Adipose tissue (tissue), 3 donors: ENCODE data around the gene GMDS. TPM values are rescaled to one million over a fixed set of nuclear protein-coding genes. Genes with fewer than 3 reads are reported as not detected.

Experiments used
- H3K27ac ChIP-seq: one replicate; pipeline ENCODE4 v1.5.1; 2013; ENCODE audit warnings: low read depth, low read length
- WGBS, 3 donors: extraction: QIAGEN DNeasy Blood & Tissue Kit; methylation state at CpG; one replicate each; pipeline ENCODE4 v1.1.7; 2013; 5-methylcytosine and 5-hydroxymethylcytosine counted together
- polyA plus RNA-seq, 3 donors: library from polyadenylated mRNA; stranded (reverse); fragments of 200-250 nt; gene quantifications; one replicate each; pipeline ENCODE4 v1.2.3, GENCODE V29; 2013
- donor health status: healthy with polysubstance abuse.
- donor health status: Bipolar disorder and iron deficiency.
- donor health status: healthy.

Gene GMDS
- polyA plus RNA-seq, 3 donors, result 13.6 to 21.4 (median 14.9) TPM

DNA sequence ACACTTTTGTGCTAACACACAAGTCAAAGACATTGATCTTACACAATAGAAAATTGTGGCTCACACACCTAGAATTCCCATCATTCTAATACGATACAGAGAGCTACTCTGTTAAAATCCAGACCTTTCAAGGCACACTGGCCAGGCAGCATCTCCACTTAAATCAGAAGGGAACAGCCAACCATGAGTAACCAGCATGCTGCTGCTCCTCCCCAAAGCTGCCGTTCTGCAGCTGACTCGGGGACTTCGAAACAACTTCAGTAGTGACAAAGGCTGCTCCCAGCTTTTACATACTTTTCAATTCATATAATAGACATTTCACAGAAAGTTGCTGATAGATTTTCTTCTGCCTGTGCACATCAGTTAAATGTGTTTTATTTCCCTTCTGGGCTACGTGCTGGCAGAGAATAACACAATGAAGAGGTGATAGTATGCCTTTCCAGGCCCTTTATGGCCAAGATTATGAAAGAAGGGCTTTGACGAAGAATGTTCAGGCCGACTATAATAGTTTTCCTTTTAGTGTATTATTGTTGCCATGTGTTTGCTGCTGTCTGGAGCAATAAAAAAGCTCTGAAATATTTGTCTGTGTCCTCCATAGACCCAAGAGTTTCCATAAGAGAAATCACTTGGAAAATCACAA, 159.0 kb downstream of the GMDS start:
- no peak overlapping the region for H3K27ac ChIP-seq
- 83 to 96% (median 90%) methylated on average over 7 of the region's 7 CpGs for WGBS, 3 donors

DNA sequence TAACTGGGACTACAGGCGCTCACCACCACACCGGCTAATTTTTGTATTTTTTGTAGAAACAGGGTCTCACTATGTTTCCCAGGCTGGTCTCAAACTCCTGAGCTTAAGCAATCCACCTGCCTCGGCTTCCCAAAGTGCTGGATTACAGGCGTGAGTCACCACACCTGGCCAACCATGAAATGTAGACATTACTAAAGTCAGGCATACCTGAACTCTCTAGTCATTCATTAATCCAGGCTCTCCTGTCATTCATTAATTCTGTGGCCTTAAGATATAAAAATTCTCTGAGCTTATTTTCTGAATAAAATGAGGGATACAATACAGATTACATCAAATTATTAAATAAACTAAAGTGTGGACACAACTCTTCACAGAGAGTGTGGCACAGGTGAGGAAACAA, 159.7 kb downstream of the GMDS start:
- no peak overlapping the region for H3K27ac ChIP-seq
- WGBS, 3 donors, result 96 to 100% (median 98%) methylated on average over 4 of the region's 4 CpGs

DNA sequence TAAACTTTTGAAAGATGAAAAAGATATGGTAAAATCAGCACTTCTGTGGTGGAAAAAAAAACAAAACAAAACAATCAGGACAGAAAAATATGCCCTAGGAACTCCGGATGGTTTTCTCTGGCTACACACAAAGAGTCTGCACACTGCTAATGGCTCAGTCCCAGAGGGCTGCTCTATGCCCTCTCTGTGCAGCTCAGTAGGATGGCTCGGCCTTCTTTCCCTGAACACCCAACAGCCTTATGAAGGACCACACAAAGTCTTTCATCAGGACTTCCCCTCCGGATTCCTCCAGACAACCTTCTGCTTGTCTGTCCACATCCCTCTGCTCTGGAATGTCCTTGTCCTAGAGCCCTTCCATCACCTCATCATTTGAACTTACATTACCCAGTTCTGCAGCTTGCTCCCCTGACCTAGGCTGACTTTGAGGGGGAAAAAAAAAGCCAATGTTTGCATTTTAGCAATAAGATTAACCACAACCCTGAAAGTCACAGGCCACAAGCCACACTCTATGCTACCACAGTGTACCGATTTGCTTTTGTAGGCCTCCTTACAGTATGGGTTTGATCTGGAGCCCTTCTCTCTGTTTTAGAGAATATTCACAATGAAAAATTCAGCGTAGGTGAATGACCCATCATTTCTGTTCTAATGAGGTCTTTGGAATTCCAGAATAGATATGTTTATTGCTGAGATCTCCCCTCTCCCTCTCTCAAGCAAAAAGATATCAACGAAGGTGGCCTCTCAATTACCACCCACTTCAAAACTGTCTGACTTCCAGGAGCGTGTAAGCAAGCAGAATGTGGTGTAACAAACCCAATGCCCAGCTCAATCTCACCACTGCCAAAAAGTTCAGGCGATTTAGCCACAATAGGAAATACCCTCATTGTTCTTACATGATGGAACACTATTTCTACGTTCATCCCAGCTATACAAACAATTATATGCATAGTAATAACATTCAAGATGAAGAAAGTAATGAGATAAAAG, 164.0 kb downstream of the GMDS start:
- WGBS, 3 donors, result 83 to 94% (median 84%) methylated on average over 9 of the region's 9 CpGs
- no peak overlapping the region for H3K27ac ChIP-seq

DNA sequence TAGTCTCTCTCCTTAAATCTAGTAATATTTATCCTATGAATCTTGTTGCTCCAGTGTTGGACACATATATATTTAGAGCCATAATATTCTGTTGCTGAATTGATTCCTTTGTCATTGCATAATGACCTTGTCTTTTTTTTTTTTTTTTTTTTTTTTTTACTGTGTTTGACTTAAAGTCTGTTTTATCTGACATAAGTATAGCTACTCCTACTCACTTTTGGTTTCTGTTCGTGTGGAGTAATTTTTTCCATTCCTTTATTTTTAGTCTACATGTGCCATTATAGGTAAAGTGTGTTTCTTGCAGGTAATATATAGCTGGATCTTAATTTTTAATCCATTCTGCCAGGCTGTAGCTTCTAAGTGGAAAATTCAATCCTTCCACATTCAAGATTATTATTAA, 166.5 kb downstream of the GMDS start:
- 35 to 79% (median 68%) methylated on average over 1 of the region's 1 CpG for WGBS, 3 donors
- H3K27ac ChIP-seq, result no peak overlapping the region

DNA sequence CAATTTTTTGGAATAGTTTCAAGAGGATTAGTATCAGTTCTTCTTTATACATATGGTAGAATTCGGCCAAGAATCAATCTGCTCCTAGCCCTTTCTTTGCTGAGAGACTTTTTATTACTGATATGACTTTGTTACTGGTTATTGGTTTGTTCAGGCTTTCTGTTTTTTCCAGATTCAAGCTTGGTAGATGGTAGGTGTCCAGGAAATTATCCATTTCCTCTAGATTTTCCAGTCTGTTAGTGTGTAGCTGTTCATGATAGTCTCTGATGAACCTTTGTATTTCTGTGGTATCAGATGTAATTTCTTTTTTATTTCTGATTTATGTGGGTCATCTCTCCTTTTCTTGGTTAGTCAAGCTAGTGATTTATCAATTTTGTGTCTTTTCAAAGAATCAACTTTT, 167.6 kb downstream of the GMDS start:
- H3K27ac ChIP-seq, result no peak overlapping the region
- WGBS, 3 donors, result 86 to 97% (median 93%) methylated on average over 1 of the region's 1 CpG

DNA sequence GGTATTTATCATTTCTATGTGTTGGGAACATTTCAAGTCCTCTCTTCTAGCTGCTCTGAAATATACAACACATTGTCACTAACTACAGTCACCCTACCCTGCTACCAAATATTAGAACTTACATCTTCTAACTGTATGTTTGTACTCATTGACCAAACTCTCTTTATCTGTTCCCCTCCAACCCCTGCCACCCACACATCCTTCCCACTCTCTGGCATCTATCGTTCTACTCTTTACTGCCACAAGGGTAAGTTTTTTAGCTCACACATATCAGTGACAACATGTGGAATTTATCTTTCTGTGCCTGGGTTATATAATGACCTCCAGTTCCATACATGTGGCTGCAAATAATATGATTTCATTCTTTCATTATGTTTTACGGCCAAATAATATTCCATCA, 171.9 kb downstream of the GMDS start:
- 75 to 91% (median 84%) methylated on average over 2 of the region's 2 CpGs for WGBS, 3 donors
- H3K27ac ChIP-seq, result no peak overlapping the region

DNA sequence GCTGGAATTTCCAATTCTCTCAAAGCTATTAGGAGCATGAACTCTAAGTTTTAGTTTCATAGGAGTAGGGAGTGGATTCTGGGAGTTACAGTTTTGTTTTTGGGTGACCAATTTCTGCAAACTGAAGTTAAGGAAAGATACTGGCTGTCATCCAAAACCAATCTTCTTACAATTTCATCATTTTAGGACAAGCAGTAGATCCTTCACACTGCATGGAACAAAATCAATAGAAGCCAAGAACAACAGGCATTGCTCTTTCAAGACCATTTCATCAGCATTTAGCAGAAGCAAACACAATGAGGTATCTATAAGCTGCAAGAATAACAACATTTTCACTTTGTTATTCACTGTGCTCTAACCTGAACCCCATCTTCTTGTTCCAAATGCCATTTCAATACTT, 173.0 kb downstream of the GMDS start:
- no peak overlapping the region for H3K27ac ChIP-seq

DNA sequence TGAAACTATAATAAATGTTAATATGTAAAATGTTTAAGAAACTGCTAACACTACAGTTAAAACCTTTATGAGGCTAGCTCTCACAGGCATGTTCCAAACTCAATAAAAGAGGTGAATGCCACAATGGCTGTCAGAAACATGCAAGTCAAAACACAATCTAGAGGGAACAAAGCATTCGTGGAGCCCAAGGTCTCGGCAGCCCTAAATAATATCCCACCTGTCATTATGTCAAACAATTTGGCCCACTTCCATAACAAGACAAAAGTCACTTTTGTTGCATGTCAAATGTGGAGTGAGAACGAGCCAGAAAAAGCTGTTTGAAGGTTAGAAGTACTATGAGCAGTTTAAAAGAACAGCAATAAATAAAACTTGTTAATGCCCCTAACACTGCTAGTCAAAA, 181.9 kb downstream of the GMDS start:
- 20 to 63% (median 54%) methylated on average over 3 of the region's 3 CpGs for WGBS, 3 donors
- H3K27ac ChIP-seq, result no peak overlapping the region

DNA sequence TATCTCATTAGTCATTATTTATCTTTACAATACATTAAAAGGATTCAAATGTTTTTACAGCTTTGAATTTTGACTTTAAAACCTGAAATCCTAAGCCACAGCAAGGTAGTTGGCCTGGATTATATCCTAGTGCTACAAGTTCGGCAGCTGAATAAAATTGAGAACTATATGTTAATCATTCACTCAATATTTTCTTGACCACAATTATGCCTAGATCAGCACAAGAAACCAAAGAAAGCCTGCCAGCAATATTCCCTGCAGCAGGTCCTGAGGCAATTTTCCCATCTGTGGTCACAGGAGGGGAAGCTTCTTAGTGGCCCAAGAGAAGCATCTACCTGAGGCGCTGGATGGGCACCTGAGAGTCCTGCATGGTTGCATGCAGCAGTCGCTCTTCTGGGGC, 183.5 kb downstream of the GMDS start:
- no peak overlapping the region for H3K27ac ChIP-seq
- WGBS, 3 donors, result 67 to 96% (median 94%) methylated on average over 3 of the region's 3 CpGs

DNA sequence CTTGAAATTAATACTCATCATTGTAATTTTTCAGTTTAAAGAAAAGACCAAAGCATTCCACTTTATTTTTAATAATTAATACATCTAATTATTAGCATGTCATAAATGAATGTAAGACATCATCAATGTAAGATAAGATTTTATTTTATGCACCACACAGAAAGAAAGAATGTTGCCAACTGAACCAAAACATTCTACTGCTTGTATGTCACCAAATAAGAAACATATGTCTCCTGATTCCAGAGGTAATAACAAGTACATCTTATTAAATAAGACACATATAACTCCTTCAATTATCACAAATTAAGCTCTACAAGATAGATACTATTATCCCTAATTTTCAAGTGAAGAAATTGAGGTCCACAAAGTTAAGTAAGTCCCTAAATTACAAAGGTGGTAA, 189.5 kb downstream of the GMDS start:
- H3K27ac ChIP-seq, result no peak overlapping the region

DNA sequence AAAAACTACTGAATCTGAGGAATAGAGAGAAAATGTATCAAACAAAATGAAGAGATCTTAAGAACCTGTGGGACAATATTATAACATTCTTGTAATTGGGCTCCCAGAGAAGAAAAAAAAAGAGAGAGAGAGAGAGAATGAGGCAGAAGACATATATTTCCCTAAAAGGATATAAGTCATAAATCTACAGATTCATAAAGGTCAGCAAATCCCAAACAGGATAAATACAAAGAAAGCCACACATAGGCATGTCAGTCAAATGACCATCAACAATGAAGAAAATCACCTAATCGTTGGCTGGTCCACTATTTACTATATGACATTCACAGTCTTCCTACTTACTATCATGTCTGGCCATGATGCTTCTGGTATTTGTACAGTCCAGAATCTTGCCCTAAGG, 190.3 kb downstream of the GMDS start:
- WGBS, 3 donors, result 77 to 93% (median 81%) methylated on average over 1 of the region's 1 CpG
- H3K27ac ChIP-seq, result no peak overlapping the region

DNA sequence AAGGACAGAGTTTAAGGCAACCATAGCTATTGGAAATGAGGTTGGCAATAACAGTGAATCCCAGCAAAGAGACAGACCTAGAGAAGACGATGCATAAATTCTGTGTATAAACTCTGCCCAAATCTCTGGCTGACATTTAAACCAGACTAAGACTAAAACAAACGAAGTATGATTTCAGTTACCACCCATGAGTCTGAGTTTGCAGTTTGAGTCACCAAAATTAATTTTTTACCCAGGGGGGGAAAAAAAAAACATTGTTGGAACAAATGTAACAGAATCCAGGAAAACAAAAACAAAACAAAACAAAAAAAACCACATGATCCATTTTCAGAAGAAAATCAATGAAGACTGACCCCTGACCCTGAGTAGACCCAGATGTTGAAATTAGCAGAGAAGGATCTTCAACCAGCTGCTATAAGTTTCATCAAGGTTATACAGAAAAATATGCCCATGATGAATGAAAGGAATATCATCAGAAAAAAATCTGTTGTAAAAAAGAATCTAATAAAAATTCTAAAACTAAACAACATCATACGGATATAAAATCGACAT, 190.8 kb downstream of the GMDS start:
- WGBS, 3 donors, result 86 to 92% (median 86%) methylated on average over 4 of the region's 4 CpGs
- H3K27ac ChIP-seq, result no peak overlapping the region

DNA sequence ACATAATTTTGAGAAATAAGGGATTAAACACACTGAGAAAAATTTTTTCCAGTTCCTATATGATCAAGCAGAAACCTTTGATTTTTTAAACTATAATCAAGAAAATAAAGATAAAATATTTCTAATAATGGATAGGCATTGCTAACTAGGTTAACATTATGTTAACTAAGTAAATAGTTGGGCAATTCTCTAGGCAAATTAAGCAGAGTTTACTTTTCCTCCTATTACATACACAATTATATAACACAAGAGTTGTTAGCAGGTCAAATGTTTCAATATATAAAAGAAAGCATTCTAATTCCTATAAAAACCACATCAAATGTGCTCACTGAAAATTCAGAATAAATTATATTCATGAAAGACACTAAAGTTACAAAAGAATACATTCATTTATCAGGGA, 191.7 kb downstream of the GMDS start:
- no peak overlapping the region for H3K27ac ChIP-seq

DNA sequence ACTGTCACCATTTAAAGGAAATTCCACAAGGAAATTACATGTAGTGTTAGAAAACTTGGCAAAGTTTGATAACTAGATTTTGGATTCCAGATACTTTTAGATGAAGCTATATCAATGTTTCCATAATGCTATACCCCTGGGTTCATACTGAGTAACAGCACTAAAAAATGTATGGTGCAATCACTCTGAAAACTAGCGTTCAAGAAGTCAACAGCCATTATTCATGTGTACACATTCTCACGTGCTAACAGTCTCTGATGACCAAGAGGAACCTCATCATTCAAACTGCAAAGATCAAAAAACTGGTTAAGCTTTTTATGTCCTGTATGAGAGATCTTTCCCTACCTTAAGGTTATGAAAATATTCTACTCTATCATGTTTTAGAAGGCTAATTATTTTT, 197.6 kb downstream of the GMDS start:
- WGBS, 3 donors, result 37 to 68% (median 45%) methylated on average over 2 of the region's 2 CpGs
- H3K27ac ChIP-seq, result no peak overlapping the region

DNA sequence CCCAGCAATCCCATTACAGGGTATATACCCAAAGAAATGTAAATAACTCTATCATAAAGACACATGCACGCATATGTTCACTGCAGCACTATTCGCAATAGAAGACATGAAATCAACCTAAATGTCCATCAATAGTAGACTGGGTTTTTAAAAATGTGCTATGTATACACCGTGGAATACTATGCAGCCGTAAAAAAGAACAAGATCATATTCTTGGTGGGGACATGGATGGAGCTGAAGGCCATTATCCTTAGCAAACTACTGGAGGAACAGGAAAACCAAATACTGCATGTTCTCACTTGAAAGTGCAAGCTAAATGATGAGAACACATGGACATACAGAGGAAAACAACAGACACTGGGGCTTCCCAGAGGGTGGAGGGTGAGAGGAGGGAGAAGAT, 201.2 kb downstream of the GMDS start:
- WGBS, 3 donors, result 96 to 98% (median 96%) methylated on average over 4 of the region's 4 CpGs
- no peak overlapping the region for H3K27ac ChIP-seq

DNA sequence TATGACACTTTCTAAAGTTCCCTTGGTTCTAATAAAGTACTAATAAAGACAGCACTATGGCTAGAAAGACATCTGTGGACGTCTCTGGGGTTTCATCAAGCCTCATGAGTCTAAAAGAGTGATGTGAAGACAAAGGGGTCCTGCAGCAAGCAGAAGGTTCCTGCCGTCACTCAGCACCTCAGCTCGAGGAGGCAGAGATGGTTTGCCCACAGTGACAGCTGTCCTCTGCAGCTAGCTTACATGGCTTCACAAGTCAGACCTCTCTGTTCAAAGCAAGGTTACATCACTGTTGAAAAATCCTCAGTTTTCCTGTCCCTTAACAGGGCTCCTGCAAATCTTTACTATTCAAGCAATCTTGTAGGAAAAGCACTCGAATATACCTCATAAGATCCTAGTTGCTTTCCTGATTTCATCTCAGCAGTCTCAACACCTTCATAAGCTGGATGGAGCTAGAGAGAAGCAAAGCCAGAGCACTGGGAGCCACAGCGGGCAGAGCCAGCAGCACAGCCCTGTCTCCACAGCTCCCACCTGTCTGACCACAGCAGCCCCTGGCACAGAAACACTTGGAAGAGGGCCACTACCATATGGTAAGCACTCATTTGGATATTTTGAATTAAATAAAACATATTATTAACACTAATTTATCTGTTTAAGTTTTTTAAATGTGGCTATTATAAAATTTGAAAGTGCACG, 202.3 kb downstream of the GMDS start:
- H3K27ac ChIP-seq, result no peak overlapping the region
- 88 to 89% (median 88%) methylated on average over 6 of the region's 6 CpGs for WGBS, 3 donors

DNA sequence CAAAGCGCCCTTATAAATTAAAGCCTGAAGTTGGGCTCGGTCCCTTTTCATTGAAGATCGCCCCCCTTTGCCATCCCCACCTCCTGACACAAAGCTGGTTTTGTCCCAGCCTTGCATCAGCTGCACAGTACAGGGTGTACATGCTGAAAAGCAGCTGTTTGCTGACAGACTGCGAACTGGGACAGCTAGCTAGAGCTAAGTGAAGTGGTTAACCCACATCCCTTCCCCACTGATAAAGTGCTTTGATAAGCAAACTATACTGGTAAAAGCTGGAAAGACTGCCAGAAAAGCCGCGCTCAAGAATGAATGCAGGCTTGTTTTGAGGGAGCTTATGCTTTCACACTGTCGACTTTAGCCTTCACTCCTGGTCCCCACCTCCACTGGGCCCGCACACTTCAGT, 207.3 kb downstream of the GMDS start:
- H3K27ac ChIP-seq, result no peak overlapping the region
- WGBS, 3 donors, result 48 to 71% (median 61%) methylated on average over 8 of the region's 8 CpGs

DNA sequence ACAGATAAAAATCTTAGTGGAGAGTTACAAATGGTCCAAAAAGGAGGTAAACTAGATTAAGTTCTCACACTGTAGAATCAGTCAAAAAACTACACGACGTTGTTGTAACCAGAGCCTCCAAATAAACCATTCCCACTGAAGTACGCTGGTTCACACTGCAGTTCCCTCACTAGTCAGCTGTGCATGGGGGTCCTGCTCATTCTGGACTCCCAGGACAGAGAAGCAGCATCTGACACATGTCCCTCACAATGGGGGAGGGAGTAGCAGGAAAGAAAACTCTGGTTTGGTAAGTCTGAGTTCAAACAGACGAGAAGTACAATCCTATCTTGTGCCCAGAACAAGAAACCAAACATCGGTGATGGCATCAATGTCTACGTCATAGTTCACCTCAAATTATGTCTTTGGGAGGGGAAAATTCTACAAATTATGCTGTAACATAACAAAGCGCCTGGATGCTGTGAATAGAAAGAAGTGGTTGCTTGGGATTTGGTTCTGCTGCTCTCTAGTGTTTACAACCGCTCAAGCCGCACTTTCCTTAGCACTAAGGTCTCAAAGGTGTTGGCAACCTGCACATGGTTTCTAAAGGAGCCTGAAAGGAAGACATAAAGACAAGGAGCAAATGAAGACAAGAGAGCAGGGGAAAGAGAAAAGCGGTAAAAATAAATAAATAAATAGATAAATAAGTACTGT, 208.0 kb downstream of the GMDS start:
- 88 to 92% (median 92%) methylated on average over 10 of the region's 10 CpGs for WGBS, 3 donors
- H3K27ac ChIP-seq, result no peak overlapping the region

DNA sequence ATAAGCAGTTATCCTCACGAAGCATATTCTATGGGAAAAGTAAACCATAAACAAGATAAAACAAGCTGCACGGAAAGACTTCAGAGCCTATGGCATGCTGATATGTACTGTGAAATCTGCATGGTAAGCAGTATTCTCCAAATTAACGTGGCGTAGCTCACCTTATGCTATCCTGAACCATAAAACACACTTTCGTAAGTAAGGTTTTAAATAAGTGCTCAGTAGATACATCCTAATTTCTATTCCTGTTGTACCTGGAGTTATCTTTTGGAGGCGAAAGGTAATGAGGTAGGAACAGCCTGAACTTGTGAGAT, 208.7 kb downstream of the GMDS start:
- WGBS, 3 donors, result 77 to 90% (median 88%) methylated on average over 6 of the region's 6 CpGs

More for the DNA sequence above, 208.7 kb downstream of the GMDS start:
- H3K27ac ChIP-seq, result no peak overlapping the region
